ENCODE measurements around the gene PIP5K1B. TPM values are rescaled to one million over a fixed set of nuclear protein-coding genes. Genes with fewer than 3 reads are reported as not detected.

Gene PIP5K1B
- total RNA-seq, 1 experiment from 2014 or later: not detected

GRCh38 chr9:68869022-68869421, 164.0 kb downstream of the PIP5K1B start:
- ATAC-seq (no peak), DNase-seq (no peak)
- H3F3A ChIP-seq (ENCODE audit: low read length, unreplicated experiment): no peaks in the 10 kb centered on the region
- H3K27me3 ChIP-seq (ENCODE audit: low read length): peaks cover 53% of the 10 kb centered on the region
- no peaks in the 10 kb centered on the region for H4K20me1 ChIP-seq (ENCODE audit: low read length)
- no peaks in the 10 kb centered on the region for H3K9me2 ChIP-seq (replicated peaks; ENCODE audit: low read length)
- no peak overlapping the region for H3K4me2 ChIP-seq (ENCODE audit: low read length)
- H2AFZ ChIP-seq (ENCODE audit: low read length): no peak overlapping the region
- ChIA-PET CTCF (no interaction called here), POLR2A (ENCODE audit: unreplicated experiment) (no interaction called here)
- no peaks in the 10 kb centered on the region for H3K36me3 ChIP-seq (ENCODE audit: low read depth, low read length)
- H3K4me1 ChIP-seq (ENCODE audit: insufficient read depth, low read length): no peaks in the 10 kb centered on the region
- BruUV-seq (replicated peaks): no TSS peak
- H3K9ac ChIP-seq (ENCODE audit: low read length): no peak overlapping the region
- H3K27ac ChIP-seq (ENCODE audit: low read length): no peak overlapping the region
- H3K9me3 ChIP-seq (ENCODE audit: low read length): no peaks in the 10 kb centered on the region
- intact Hi-C loops (cut with micrococcal nuclease): no loop called here
- H3K4me3 ChIP-seq (ENCODE audit: low read length): no peak overlapping the region
- TF ChIP-seq EZH2phosphoT487 (IDR thresholded peaks at IDR 0.05; ENCODE audit: borderline replicate concordance, low read length): no peak
- no peaks in the 10 kb centered on the region for H3K79me2 ChIP-seq (ENCODE audit: low read length)

- intact Hi-C loops (cut with micrococcal nuclease): no loop called here
Measured at GRCh38 chr9:68870086-68870485, 165.0 kb downstream of the PIP5K1B start.

DNA sequence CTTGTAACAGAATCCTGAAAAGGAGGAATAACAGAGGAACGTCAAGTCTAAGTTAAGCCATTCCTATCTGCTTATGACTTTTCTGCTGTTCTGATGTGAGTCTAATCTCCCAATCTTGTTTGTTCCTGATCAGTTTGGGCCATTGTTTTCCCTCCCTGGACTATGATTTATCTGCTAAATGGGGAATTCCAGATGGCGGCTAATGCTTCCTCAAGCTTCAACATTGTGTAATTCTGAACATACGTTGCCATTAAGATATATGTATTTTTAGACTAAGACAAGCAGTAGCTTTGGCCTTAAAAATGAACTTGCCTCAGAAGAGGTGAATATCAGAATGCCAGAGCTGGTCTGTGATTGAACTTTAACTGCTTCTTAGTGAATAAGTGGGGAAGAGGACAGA, 166.2 kb downstream of the PIP5K1B start:
- H3K36me3 ChIP-seq (ENCODE audit: low read depth, low read length): no peaks in the 10 kb centered on the region
- no peaks in the 10 kb centered on the region for H3K9me2 ChIP-seq (replicated peaks; ENCODE audit: low read length)
- CTCF ChIA-PET: no interaction called here
- no peak for DNase-seq
- no peak for ATAC-seq
- intact Hi-C loops (cut with micrococcal nuclease): no loop called here
- H3K4me1 ChIP-seq (ENCODE audit: insufficient read depth, low read length): no peaks in the 10 kb centered on the region
- no peak overlapping the region for H3K27ac ChIP-seq (ENCODE audit: low read length)
- no peaks in the 10 kb centered on the region for H3F3A ChIP-seq (ENCODE audit: low read length, unreplicated experiment)
- H3K27me3 ChIP-seq (ENCODE audit: low read length): peaks cover 62% of the 10 kb centered on the region
- no peaks in the 10 kb centered on the region for H4K20me1 ChIP-seq (ENCODE audit: low read length)
- no peak overlapping the region for H3K4me3 ChIP-seq (ENCODE audit: low read length)
- POLR2A ChIA-PET (ENCODE audit: unreplicated experiment): no interaction called here
- H3K9ac ChIP-seq (ENCODE audit: low read length): no peak overlapping the region
- no peak overlapping the region for H2AFZ ChIP-seq (ENCODE audit: low read length)
- no TSS peak for BruUV-seq (replicated peaks)
- TF ChIP-seq EZH2 (IDR thresholded peaks at IDR 0.05; ENCODE audit: low read length, unreplicated experiment) (no peak), EZH2phosphoT487 (IDR thresholded peaks at IDR 0.05; ENCODE audit: borderline replicate concordance, low read length) (no peak), CTCF (conservative IDR thresholded peaks at IDR 0.05; ENCODE audit: low read depth, low read length) (no peak)
- no peaks in the 10 kb centered on the region for H3K9me3 ChIP-seq (ENCODE audit: low read length)
- no peaks in the 10 kb centered on the region for H3K79me2 ChIP-seq (ENCODE audit: low read length)
- no peak overlapping the region for H3K4me2 ChIP-seq (ENCODE audit: low read length)

More at GRCh38 chr9:68870086-68870485, 165.0 kb downstream of the PIP5K1B start:
- H4K20me1 ChIP-seq (ENCODE audit: low read length): no peaks in the 10 kb centered on the region
- no peak overlapping the region for H3K9ac ChIP-seq (ENCODE audit: low read length)
- ChIA-PET POLR2A (ENCODE audit: unreplicated experiment) (no interaction called here), CTCF (no interaction called here)
- H3K4me2 ChIP-seq (ENCODE audit: low read length): no peak overlapping the region
- no peaks in the 10 kb centered on the region for H3K79me2 ChIP-seq (ENCODE audit: low read length)
- no peak overlapping the region for H3K4me3 ChIP-seq (ENCODE audit: low read length)
- no peak overlapping the region for H3K27ac ChIP-seq (ENCODE audit: low read length)
- H3K27me3 ChIP-seq (ENCODE audit: low read length): peaks cover 53% of the 10 kb centered on the region
- no peak for TF ChIP-seq CTCF (conservative IDR thresholded peaks at IDR 0.05; ENCODE audit: low read depth, low read length)
- TF ChIP-seq EZH2 (IDR thresholded peaks at IDR 0.05; ENCODE audit: low read length, unreplicated experiment): no peak
- no peak for TF ChIP-seq EZH2phosphoT487 (IDR thresholded peaks at IDR 0.05; ENCODE audit: borderline replicate concordance, low read length)
- no peaks in the 10 kb centered on the region for H3K9me2 ChIP-seq (replicated peaks; ENCODE audit: low read length)
- no TSS peak for BruUV-seq (replicated peaks)
- ATAC-seq (no peak), DNase-seq (no peak)
- no peaks in the 10 kb centered on the region for H3K36me3 ChIP-seq (ENCODE audit: low read depth, low read length)
- no peaks in the 10 kb centered on the region for H3F3A ChIP-seq (ENCODE audit: low read length, unreplicated experiment)
- no peak overlapping the region for H2AFZ ChIP-seq (ENCODE audit: low read length)
- H3K9me3 ChIP-seq (ENCODE audit: low read length): no peaks in the 10 kb centered on the region
- no peaks in the 10 kb centered on the region for H3K4me1 ChIP-seq (ENCODE audit: insufficient read depth, low read length)

Measured in PC-3 (cell line).